Right renal pelvis (tissue), 4 donors: ENCODE results near the gene RAB40C. TPM values are rescaled to one million over a fixed set of nuclear protein-coding genes. Genes with fewer than 3 reads are reported as not detected.
A peak's percentile ranks its signal among the peaks of the same experiment; 100 is the strongest.

ENCODE experiments used
- DNase-seq, 4 donors: peaks; one replicate each; pipeline ENCODE4 v3.0.0-alpha.2; 2013; ENCODE audit warnings: low read depth in 4 of 4, low spot score in 3 of 4, missing footprints in 1 of 4
- polyA plus RNA-seq, 4 donors: library from polyadenylated mRNA; unstranded; fragments of 120-200 nt; gene quantifications; one replicate each; pipeline ENCODE4 v1.2.1, GENCODE V29; 2013; ENCODE audit not compliant: insufficient read length in 4 of 4

The RAB40C gene
- polyA plus RNA-seq, 4 donors: 17.1 to 28.6 (median 19.9) TPM

- DNase-seq: peak in 2 of 4 donors; percentile 53 to 67
Observed at GRCh38 chr16:660459-661183, 70.8 kb downstream of the RAB40C start.

- no peak for DNase-seq
Observed at GRCh38 chr16:661184-661821, 71.4 kb downstream of the RAB40C start.

GRCh38 chr16:662095-662494 lies 72.2 kb downstream of the RAB40C start:
- DNase-seq: no peak

GRCh38 chr16:662597-662996 lies 72.7 kb downstream of the RAB40C start:
- DNase-seq: no peak

GRCh38 chr16:666572-666971 lies 76.7 kb downstream of the RAB40C start:
- no peak for DNase-seq

GRCh38 chr16:667113-667779 lies 77.4 kb downstream of the RAB40C start:
- no peak for DNase-seq

GRCh38 chr16:667780-668518 lies 78.1 kb downstream of the RAB40C start, which contains the start of gene RHOT2:
TSS of gene RHOT2 (plus strand) at chr16:668132. CDS start at chr16:668200, 68 bp downstream.
- peak; percentile 79 to 85 (median 82) for DNase-seq

- DNase-seq: no peak
Observed at GRCh38 chr16:668519-669171, 78.8 kb downstream of the RAB40C start.

- DNase-seq: no peak
Observed at GRCh38 chr16:669666-670065, 79.8 kb downstream of the RAB40C start.

GRCh38 chr16:670485-671352 lies 80.9 kb downstream of the RAB40C start:
- no peak for DNase-seq

GRCh38 chr16:671353-672131 lies 81.7 kb downstream of the RAB40C start:
- no peak for DNase-seq

- DNase-seq: no peak
Observed at GRCh38 chr16:672371-672770, 82.5 kb downstream of the RAB40C start.

- DNase-seq: no peak
Observed at GRCh38 chr16:672851-673250, 83.0 kb downstream of the RAB40C start.

GRCh38 chr16:673399-673991 lies 83.6 kb downstream of the RAB40C start:
- no peak for DNase-seq

GRCh38 chr16:674214-674881 lies 84.5 kb downstream of the RAB40C start:
- DNase-seq: no peak

- no peak for DNase-seq
Observed at GRCh38 chr16:674968-675883, 85.4 kb downstream of the RAB40C start, which contains the start of gene RHBDL1. TSS of gene RHBDL1 (plus strand) at chr16:675671. CDS start at chr16:675791, 120 bp downstream.
